Urinary bladder (tissue), 4 donors: ENCODE measurements around the gene ITGB2. TPM values are rescaled to one million over a fixed set of nuclear protein-coding genes. Genes with fewer than 3 reads are reported as not detected.
"Not testable (repeated sequence)": the region's sequence is repeated elsewhere in the genome, so short reads cannot be mapped to it uniquely, and the experiment has no call there.

Experiments used
- DNase-seq: peaks from one replicate; pipeline ENCODE4 v3.0.0-alpha.2; 2015; ENCODE audit errors: extremely low spot score
- H3K27ac ChIP-seq: one replicate; pipeline ENCODE4 v1.5.1; 2013; ENCODE audit warnings: low read depth, mild to moderate bottlenecking, moderate library complexity
- H3K36me3 ChIP-seq: one replicate; pipeline ENCODE4 v1.6.1; 2013; ENCODE audit warnings: mild to moderate bottlenecking, moderate library complexity; ENCODE audit not compliant: insufficient read depth
- H3K4me1 ChIP-seq: one replicate; pipeline ENCODE4 v1.6.1; 2013; ENCODE audit warnings: mild to moderate bottlenecking, moderate library complexity; ENCODE audit not compliant: insufficient read depth
- H3K4me3 ChIP-seq: one replicate; pipeline ENCODE4 v1.5.1; 2013; ENCODE audit warnings: low read depth, low read length
- WGBS: extraction: QIAGEN DNeasy Blood & Tissue Kit; methylation state at CpG from one replicate; pipeline ENCODE4 v1.1.7; 2013; 5-methylcytosine and 5-hydroxymethylcytosine counted together
- polyA plus RNA-seq: library from polyadenylated mRNA; stranded (reverse); fragments of 200-250 nt; gene quantifications from one replicate; pipeline ENCODE4 v1.2.3, GENCODE V29; 2013
- total RNA-seq: library from RNA; depleted of rRNA; stranded (reverse); fragments of >200 nt; gene quantifications from one replicate; pipeline ENCODE4 v1.2.3, GENCODE V29; 2014
- donor health status: healthy with polysubstance abuse.
- donor health status: healthy.

ITGB2 gene
- total and polyA plus RNA-seq, 2 donors = 20.8 to 39.9 TPM

- 66% methylated on average over 6 of the region's 6 CpGs for WGBS
- Histone ChIP-seq H3K27ac (no peak overlapping the region), H3K4me1 (no peaks in the 10 kb centered on the region), H3K4me3 (no peak overlapping the region), H3K36me3 (no peaks in the 10 kb centered on the region)
- no peak for DNase-seq
Observed at GRCh38 chr21:44881198-44881872, 39.4 kb downstream of the ITGB2 start.

- no peak for DNase-seq
- Histone ChIP-seq H3K27ac (no peak overlapping the region), H3K36me3 (no peaks in the 10 kb centered on the region), H3K4me3 (no peak overlapping the region), H3K4me1 (no peaks in the 10 kb centered on the region)
- 57% methylated on average over 8 of the region's 8 CpGs for WGBS
Observed at GRCh38 chr21:44880405-44881197, 40.1 kb downstream of the ITGB2 start.

- not testable (repeated sequence) for H3K27ac ChIP-seq, H3K4me1 ChIP-seq, H3K36me3 ChIP-seq, H3K4me3 ChIP-seq, DNase-seq
- 91% methylated on average over 8 of the region's 8 CpGs for WGBS
Observed at GRCh38 chr21:44879238-44879637, 41.5 kb downstream of the ITGB2 start.

- Histone ChIP-seq H3K4me1 (no peaks in the 10 kb centered on the region), H3K27ac (no peak overlapping the region), H3K4me3 (no peak overlapping the region), H3K36me3 (no peaks in the 10 kb centered on the region)
- WGBS = 74% methylated on average over 13 of the region's 13 CpGs
- DNase-seq = no peak
Observed at GRCh38 chr21:44878053-44878982, 42.4 kb downstream of the ITGB2 start.

- DNase-seq = no peak
- Histone ChIP-seq H3K36me3 (no peaks in the 10 kb centered on the region), H3K4me3 (no peak overlapping the region), H3K27ac (no peak overlapping the region), H3K4me1 (no peaks in the 10 kb centered on the region)
- WGBS = 94% methylated on average over 12 of the region's 12 CpGs
Observed at GRCh38 chr21:44876849-44877575, 43.7 kb downstream of the ITGB2 start.

GRCh38 chr21:44875316-44875700, 45.4 kb downstream of the ITGB2 start:
- Histone ChIP-seq H3K4me3 (peak overlapping the region; percentile 18), H3K36me3 (no peaks in the 10 kb centered on the region), H3K4me1 (peaks cover 2% of the 10 kb centered on the region), H3K27ac (peak overlapping the region; percentile 74)
- DNase-seq = no peak
- WGBS = 29% methylated on average over 6 of the region's 6 CpGs

- no peaks in the 10 kb centered on the region for H3K36me3 ChIP-seq
- peak overlapping the region; percentile 84 for H3K4me3 ChIP-seq
- no peak for DNase-seq
- H3K27ac ChIP-seq = peak overlapping the region; percentile 76
- peaks cover 2% of the 10 kb centered on the region for H3K4me1 ChIP-seq
- WGBS = 18% methylated on average over 49 of the region's 49 CpGs
Observed at GRCh38 chr21:44874497-44875315, 46.0 kb downstream of the ITGB2 start.

GRCh38 chr21:44874240-44874496, 46.5 kb downstream of the ITGB2 start:
- H3K36me3 ChIP-seq = no peaks in the 10 kb centered on the region
- peaks cover 2% of the 10 kb centered on the region for H3K4me1 ChIP-seq
- H3K4me3 ChIP-seq = peak overlapping the region; percentile 84
- peak overlapping the region; percentile 76 for H3K27ac ChIP-seq
- WGBS = 5% methylated on average over 20 of the region's 20 CpGs
- no peak for DNase-seq

DNA sequence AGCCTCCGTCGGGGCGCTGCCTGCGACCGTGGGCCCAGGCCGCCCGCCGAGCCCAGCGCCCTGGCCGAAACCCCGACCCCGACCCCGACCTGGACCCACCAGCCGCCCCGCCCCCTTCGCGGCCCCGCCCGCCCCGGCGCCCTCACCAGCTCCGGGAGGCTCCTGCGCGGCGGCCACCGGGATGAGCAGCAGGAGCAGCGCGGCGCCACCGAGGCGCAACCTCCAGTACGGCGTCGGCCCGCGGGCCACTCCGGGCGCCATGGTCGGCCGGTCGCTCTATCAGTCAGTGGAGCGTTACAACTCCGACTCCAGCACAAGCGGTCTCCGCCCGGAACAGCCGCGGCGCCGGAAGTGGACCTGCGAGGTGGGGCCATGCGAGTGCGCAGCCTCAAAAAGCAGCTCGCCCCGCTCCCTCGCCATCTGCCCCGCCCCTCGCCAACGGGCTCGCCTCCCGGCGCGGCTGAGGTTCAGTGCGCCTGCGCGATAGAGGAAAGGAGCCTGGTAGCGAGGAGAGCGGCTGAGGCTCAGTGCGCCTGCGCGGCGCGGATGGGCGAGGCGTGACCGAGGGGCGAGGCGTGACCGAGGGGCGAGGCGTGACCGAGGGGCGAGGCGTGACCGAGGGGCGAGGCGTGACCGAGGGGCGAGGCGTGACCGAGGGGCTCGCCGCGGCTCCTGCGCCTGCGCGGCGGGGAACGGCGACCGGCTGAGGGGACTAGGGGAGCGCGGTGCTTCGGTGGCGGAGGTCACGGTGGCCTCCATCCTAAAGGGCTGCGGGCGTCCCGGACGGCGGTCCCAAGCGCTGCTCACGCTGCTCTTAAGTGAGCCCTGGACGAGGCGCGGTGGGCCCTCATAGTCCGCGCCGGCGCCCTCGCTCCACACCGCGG, 47.1 kb downstream of the ITGB2 start, which contains the start of gene PTTG1IP:
Gene PTTG1IP (minus strand): TSS at position 335 of the 884 bp plus-strand sequence. CDS start 74 bp downstream, at position 261.
- DNase-seq = peak; percentile 95
- H3K4me1 ChIP-seq = peaks cover 2% of the 10 kb centered on the region
- H3K36me3 ChIP-seq = no peaks in the 10 kb centered on the region
- peak within 1 kb of the TSS; percentile 84 for H3K4me3 ChIP-seq
- H3K27ac ChIP-seq = peak within 1 kb of the TSS; percentile 84
- WGBS = under 1% methylated on average over 123 of the region's 123 CpGs

GRCh38 chr21:44872649-44873355, 47.9 kb downstream of the ITGB2 start:
- peaks cover 2% of the 10 kb centered on the region for H3K4me1 ChIP-seq
- H3K27ac ChIP-seq = peak overlapping the region; percentile 84
- no peaks in the 10 kb centered on the region for H3K36me3 ChIP-seq
- under 1% methylated on average over 65 of the region's 65 CpGs for WGBS
- peak overlapping the region; percentile 84 for H3K4me3 ChIP-seq
- DNase-seq = no peak

DNA sequence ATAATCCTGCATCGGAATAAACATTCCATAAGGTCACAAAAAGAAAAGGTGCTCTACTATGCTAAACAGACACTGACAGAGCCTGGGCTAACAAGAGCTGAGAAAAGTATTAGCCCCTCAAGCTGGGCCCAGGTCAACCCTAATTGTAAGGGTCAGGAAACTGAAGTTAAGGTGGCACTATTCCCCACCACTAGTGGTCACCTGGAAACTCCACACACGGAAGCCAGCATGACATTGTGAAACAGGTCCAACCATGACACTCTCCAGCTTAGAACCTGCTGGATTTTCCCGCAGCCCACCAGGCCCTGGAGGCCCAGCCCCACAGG, 48.4 kb downstream of the ITGB2 start:
- H3K4me3 ChIP-seq = peak overlapping the region; percentile 84
- peak overlapping the region; percentile 84 for H3K27ac ChIP-seq
- H3K36me3 ChIP-seq = no peaks in the 10 kb centered on the region
- H3K4me1 ChIP-seq = peaks cover 2% of the 10 kb centered on the region
- WGBS = 9% methylated on average over 3 of the region's 3 CpGs
- no peak for DNase-seq
